ENCODE measurements around the gene CCDC183. TPM values are rescaled to one million over a fixed set of nuclear protein-coding genes. Genes with fewer than 3 reads are reported as not detected.

Gene CCDC183
- total and polyA plus RNA-seq, 4 donors, result 0.20 to 1.8 (median 1.0) TPM

GRCh38 chr9:136856541-136857141, 60.5 kb downstream of the CCDC183 start:
- H3K4me3 ChIP-seq (ENCODE audit: low read depth in 1 of 3, low read length in 3 of 3), result no peak overlapping the region
- H3K36me3 ChIP-seq (ENCODE audit: control insufficient read depth in 4 of 4, insufficient read depth in 3 of 4, low read depth in 1 of 4, low read length in 3 of 4), result peaks cover 2 to 7% (median 4%) of the 10 kb centered on the region in 4 donors
- no peak overlapping the region for H3K9ac ChIP-seq (ENCODE audit: low read depth in 1 of 2, low read length in 2 of 2)
- WGBS, result 85% methylated on average over 14 of the region's 14 CpGs
- TF ChIP-seq ATF3 (IDR thresholded peaks at IDR 0.05), result no peak
- TF ChIP-seq, protein P1, sequence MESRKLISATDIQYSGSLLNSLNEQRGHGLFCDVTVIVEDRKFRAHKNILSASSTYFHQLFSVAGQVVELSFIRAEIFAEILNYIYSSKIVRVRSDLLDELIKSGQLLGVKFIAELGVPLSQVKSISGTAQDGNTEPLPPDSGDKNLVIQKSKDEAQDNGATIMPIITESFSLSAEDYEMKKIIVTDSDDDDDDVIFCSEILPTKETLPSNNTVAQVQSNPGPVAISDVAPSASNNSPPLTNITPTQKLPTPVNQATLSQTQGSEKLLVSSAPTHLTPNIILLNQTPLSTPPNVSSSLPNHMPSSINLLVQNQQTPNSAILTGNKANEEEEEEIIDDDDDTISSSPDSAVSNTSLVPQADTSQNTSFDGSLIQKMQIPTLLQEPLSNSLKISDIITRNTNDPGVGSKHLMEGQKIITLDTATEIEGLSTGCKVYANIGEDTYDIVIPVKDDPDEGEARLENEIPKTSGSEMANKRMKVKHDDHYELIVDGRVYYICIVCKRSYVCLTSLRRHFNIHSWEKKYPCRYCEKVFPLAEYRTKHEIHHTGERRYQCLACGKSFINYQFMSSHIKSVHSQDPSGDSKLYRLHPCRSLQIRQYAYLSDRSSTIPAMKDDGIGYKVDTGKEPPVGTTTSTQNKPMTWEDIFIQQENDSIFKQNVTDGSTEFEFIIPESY (IDR thresholded peaks at IDR 0.05), result no peak
- no peak for TF ChIP-seq CTCF (IDR thresholded peaks at IDR 0.05; ENCODE audit: low read depth, low read length, missing input control)
- no peak for TF ChIP-seq TAF1 (conservative IDR thresholded peaks at IDR 0.05)
- no peak for TF ChIP-seq NR2F2 (IDR thresholded peaks at IDR 0.05)
- TF ChIP-seq, protein P2, sequence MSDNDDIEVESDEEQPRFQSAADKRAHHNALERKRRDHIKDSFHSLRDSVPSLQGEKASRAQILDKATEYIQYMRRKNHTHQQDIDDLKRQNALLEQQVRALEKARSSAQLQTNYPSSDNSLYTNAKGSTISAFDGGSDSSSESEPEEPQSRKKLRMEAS (IDR thresholded peaks at IDR 0.05), result no peak
- no peak for TF ChIP-seq RAD21 (IDR thresholded peaks at IDR 0.05)
- no peak for TF ChIP-seq HNF4G (IDR thresholded peaks at IDR 0.05)
- no peak for TF ChIP-seq REST (IDR thresholded peaks at IDR 0.05)
- TF ChIP-seq YY1 (IDR thresholded peaks at IDR 0.05), result no peak
- TF ChIP-seq GABPA (IDR thresholded peaks at IDR 0.05 in 1 of 2, conservative IDR thresholded peaks at IDR 0.05 in 1 of 2), result no peak
- H3K27ac ChIP-seq (ENCODE audit: low read depth in 1 of 2, low read length in 2 of 2), result no peak overlapping the region
- H3K27me3 ChIP-seq (ENCODE audit: control insufficient read depth in 4 of 4, insufficient read depth in 4 of 4, low read length in 3 of 4), result no peaks in the 10 kb centered on the region
- H3K4me1 ChIP-seq (ENCODE audit: control insufficient read depth in 4 of 4, insufficient read depth in 4 of 4, low read length in 3 of 4), result peaks cover 22 to 69% (median 44%) of the 10 kb centered on the region in 4 donors
- no peak for DNase-seq (ENCODE audit: low spot score)
- no peaks in the 10 kb centered on the region for H3K9me3 ChIP-seq (ENCODE audit: control insufficient read depth in 4 of 4, low read length in 3 of 4)

DNA sequence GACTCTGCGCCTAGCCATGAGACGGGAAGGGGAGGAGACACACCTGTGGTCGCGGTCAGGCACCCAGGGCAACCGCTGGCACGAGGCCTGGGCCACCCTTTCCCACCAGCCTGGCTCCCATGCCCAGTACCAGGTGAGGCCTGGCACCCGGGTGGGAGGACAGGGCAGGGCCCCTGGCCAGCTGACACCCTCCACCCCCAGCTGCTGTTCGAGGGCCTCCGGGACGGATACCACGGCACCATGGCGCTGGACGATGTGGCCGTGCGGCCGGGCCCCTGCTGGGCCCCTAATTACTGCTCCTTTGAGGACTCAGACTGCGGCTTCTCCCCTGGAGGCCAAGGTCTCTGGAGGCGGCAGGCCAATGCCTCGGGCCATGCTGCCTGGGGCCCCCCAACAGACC, 61.0 kb downstream of the CCDC183 start:
- no peaks in the 10 kb centered on the region for H3K9me3 ChIP-seq (ENCODE audit: control insufficient read depth in 4 of 4, low read length in 3 of 4)
- 91% methylated on average over 19 of the region's 19 CpGs for WGBS
- H3K9ac ChIP-seq (ENCODE audit: low read depth in 1 of 2, low read length in 2 of 2), result no peak overlapping the region
- H3K4me3 ChIP-seq (ENCODE audit: low read depth in 1 of 3, low read length in 3 of 3), result no peak overlapping the region
- H3K36me3 ChIP-seq (ENCODE audit: control insufficient read depth in 4 of 4, insufficient read depth in 3 of 4, low read depth in 1 of 4, low read length in 3 of 4), result peaks cover 4 to 9% (median 6%) of the 10 kb centered on the region in 4 donors
- H3K27ac ChIP-seq (ENCODE audit: low read depth in 1 of 2, low read length in 2 of 2), result no peak overlapping the region
- no peaks in the 10 kb centered on the region for H3K27me3 ChIP-seq (ENCODE audit: control insufficient read depth in 4 of 4, insufficient read depth in 4 of 4, low read length in 3 of 4)
- no peak for DNase-seq (ENCODE audit: low spot score)
- peaks cover 22 to 69% (median 41%) of the 10 kb centered on the region in 4 donors for H3K4me1 ChIP-seq (ENCODE audit: control insufficient read depth in 4 of 4, insufficient read depth in 4 of 4, low read length in 3 of 4)
- TF ChIP-seq TAF1 (conservative IDR thresholded peaks at IDR 0.05), result no peak
- TF ChIP-seq HNF4A (conservative IDR thresholded peaks at IDR 0.05), result no peak
- no peak for TF ChIP-seq EGR1 (IDR thresholded peaks at IDR 0.05; ENCODE audit: low read depth in 2 of 2)
- TF ChIP-seq NR2F2 (IDR thresholded peaks at IDR 0.05), result no peak
- TF ChIP-seq CTCF (IDR thresholded peaks at IDR 0.05; ENCODE audit: low read depth, low read length, missing input control), result no peak
- no peak for TF ChIP-seq RAD21 (IDR thresholded peaks at IDR 0.05)
- no peak for TF ChIP-seq YY1 (IDR thresholded peaks at IDR 0.05)
- no peak for TF ChIP-seq SP1 (IDR thresholded peaks at IDR 0.05)
- TF ChIP-seq FOXA1 (IDR thresholded peaks at IDR 0.05), result no peak
- TF ChIP-seq ATF3 (IDR thresholded peaks at IDR 0.05), result no peak
- no peak for TF ChIP-seq HNF4G (IDR thresholded peaks at IDR 0.05)
- TF ChIP-seq, protein P2 (IDR thresholded peaks at IDR 0.05), result no peak
- no peak for TF ChIP-seq REST (IDR thresholded peaks at IDR 0.05)
